Esophagus (tissue), 2 donors: ENCODE results near the gene HNRNPA3. TPM values are rescaled to one million over a fixed set of nuclear protein-coding genes. Genes with fewer than 3 reads are reported as not detected.
A peak's percentile ranks its signal among the peaks of the same experiment; 100 is the strongest.

Experiments used
- H3K27ac ChIP-seq, 2 donors: one replicate each; pipeline ENCODE4 v1.5.1; 2013; ENCODE audit warnings: low read depth in 2 of 2, mild to moderate bottlenecking in 2 of 2, inconsistent platforms in 1 of 2, low read length in 1 of 2, moderate library complexity in 1 of 2
- H3K27me3 ChIP-seq, 2 donors: one replicate each; pipeline ENCODE4 v1.6.1; 2013; ENCODE audit warnings: low read length in 2 of 2, control low read depth in 1 of 2, mild to moderate bottlenecking in 1 of 2; ENCODE audit not compliant: insufficient read depth in 2 of 2, control insufficient read depth in 1 of 2
- H3K36me3 ChIP-seq, 2 donors: one replicate each; pipeline ENCODE4 v1.6.1; 2013; ENCODE audit warnings: low read length in 1 of 2; ENCODE audit not compliant: control insufficient read depth in 2 of 2, insufficient read depth in 2 of 2
- H3K4me1 ChIP-seq, 2 donors: one replicate each; pipeline ENCODE4 v1.6.1; 2013; ENCODE audit warnings: low read length in 1 of 2; ENCODE audit not compliant: control insufficient read depth in 2 of 2, insufficient read depth in 2 of 2
- H3K4me3 ChIP-seq, 2 donors: one replicate each; pipeline ENCODE4 v1.5.1; 2013; ENCODE audit warnings: low read length in 2 of 2, mild to moderate bottlenecking in 2 of 2, low read depth in 1 of 2, moderate library complexity in 1 of 2
- H3K9me3 ChIP-seq, 2 donors: one replicate each; pipeline ENCODE4 v1.6.1; 2013; ENCODE audit warnings: mild to moderate bottlenecking in 2 of 2, low read depth in 1 of 2, low read length in 1 of 2, moderate library complexity in 1 of 2; ENCODE audit not compliant: control insufficient read depth in 2 of 2, insufficient read depth in 1 of 2
- WGBS, 2 donors: extraction: QIAGEN DNeasy Blood & Tissue Kit; methylation state at CpG; one replicate each; pipeline ENCODE4 v1.1.7; 2013; 5-methylcytosine and 5-hydroxymethylcytosine counted together
- polyA plus RNA-seq, 2 donors: library from polyadenylated mRNA; stranded (reverse); fragments of 200-250 nt; gene quantifications; one replicate each; pipeline ENCODE4 v1.2.3, GENCODE V29; 2013
- donor health status: healthy with polysubstance abuse.
- donor health status: Bipolar disorder and iron deficiency.

Gene HNRNPA3
- polyA plus RNA-seq, 2 donors, result 202 to 240 TPM

- H3K4me3 ChIP-seq, result no peak overlapping the region
- H3K9me3 ChIP-seq, result no peaks in the 10 kb centered on the region
- no peaks in the 10 kb centered on the region for H3K27me3 ChIP-seq
- peak overlapping the region in 1 of 2 donors; percentile 63 for H3K27ac ChIP-seq
- no peaks in the 10 kb centered on the region for H3K36me3 ChIP-seq
- no peaks in the 10 kb centered on the region for H3K4me1 ChIP-seq
- 35 to 40% methylated on average over 3 of the region's 3 CpGs for WGBS, 2 donors
Observed at GRCh38 chr2:177273408-177273807, 60.8 kb downstream of the HNRNPA3 start.

Other genes starting within 250 kb of the HNRNPA3 start
- 100 to 1,000 TPM in 1 of 2 donors, 10 to 100 TPM in 1; 91.9 to 155 TPM for gene NFE2L2, start 51.9 kb downstream of the HNRNPA3 start, polyA plus RNA-seq
- 1 to 10 TPM; 3.7 to 6.4 TPM for gene AGPS, start 180.0 kb downstream of the HNRNPA3 start, polyA plus RNA-seq